LNCaP clone FGC (cell line): Measurements from ENCODE around the gene LMF2.
"Not testable (repeated sequence)": the region's sequence is repeated elsewhere in the genome, so short reads cannot be mapped to it uniquely, and the experiment has no call there.

Experiments
- DNase-seq: peaks from one replicate; pipeline ENCODE4 v3.0.0-alpha.2; 2011; ENCODE audit warnings: low read depth
- H3K4me3 ChIP-seq: 2 replicates; pipeline ENCODE4 v1.5.1; 2011; ENCODE audit warnings: mild to moderate bottlenecking, low read depth, low read length, control low read depth
- TF ChIP-seq, protein P1 (sequence below): IDR thresholded peaks from 2 replicates; pipeline ENCODE4 v1.5.1; 2012; ENCODE audit warnings: mild to moderate bottlenecking; ENCODE audit not compliant: control insufficient read depth, insufficient read depth; ENCODE audit errors: extremely low read depth

Gene LMF2

DNA sequence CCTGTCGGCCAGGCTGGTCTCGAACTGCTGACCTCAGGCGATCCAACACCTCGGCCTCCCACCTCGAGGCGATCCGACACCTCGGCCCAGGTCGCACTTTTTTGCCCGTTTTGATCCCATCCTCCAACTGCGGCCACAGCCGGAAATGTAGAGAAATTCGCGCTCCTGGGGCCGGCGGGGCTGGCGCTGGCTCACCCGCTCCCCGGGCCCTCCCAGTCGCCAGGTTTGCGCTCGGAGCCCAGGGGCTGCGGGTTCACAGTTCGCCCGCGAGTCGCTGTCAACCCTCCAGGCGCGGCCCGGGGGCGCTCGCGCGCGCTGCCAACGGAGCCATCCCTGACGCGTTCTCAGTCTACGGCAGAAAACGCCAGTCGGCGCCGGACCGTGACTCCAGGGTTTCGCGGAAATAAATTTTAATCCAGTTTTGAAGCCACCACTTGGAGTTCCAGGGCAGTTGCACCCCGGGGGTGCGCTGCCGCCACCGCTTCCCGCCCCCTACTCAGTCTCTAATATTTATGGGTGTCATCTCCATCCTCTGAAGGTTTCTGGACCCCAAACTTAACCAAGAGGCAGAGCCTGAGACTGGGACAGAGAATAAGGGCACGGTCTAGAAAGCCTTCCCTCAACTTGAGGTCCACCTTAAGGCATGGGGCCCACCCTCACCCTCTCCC, 36.7 kb upstream of the LMF2 start:
- TF ChIP-seq, protein P1, sequence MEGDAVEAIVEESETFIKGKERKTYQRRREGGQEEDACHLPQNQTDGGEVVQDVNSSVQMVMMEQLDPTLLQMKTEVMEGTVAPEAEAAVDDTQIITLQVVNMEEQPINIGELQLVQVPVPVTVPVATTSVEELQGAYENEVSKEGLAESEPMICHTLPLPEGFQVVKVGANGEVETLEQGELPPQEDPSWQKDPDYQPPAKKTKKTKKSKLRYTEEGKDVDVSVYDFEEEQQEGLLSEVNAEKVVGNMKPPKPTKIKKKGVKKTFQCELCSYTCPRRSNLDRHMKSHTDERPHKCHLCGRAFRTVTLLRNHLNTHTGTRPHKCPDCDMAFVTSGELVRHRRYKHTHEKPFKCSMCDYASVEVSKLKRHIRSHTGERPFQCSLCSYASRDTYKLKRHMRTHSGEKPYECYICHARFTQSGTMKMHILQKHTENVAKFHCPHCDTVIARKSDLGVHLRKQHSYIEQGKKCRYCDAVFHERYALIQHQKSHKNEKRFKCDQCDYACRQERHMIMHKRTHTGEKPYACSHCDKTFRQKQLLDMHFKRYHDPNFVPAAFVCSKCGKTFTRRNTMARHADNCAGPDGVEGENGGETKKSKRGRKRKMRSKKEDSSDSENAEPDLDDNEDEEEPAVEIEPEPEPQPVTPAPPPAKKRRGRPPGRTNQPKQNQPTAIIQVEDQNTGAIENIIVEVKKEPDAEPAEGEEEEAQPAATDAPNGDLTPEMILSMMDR = no peak
- no peak overlapping the region for H3K4me3 ChIP-seq
- DNase-seq = no peak

DNA sequence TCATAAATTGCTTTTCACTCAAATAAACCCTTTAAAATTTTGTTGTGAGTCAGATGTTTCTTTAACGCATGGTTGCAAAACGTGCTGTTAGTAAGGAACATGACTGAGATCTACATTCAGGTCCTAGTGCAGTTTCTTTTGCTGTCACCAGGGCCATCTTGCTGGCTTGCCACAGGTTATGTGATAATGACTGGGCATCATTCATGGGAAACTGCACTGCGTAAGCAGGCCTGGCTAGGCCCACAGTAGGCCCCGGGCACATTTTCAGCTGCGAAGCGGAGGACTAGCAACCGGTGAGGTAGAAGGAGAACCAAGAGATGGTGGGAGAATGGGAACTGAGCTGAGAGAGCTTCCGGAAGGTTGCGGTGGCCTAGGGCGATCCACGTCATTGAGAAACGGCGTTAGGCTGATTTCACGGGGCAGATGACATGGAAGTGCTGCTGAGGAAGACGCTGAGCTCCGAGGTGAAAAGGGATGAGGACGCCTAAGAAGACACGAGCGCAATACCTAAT, 35.0 kb upstream of the LMF2 start:
- no peak for DNase-seq
- no peak overlapping the region for H3K4me3 ChIP-seq
- TF ChIP-seq, protein P1 = no peak

DNA sequence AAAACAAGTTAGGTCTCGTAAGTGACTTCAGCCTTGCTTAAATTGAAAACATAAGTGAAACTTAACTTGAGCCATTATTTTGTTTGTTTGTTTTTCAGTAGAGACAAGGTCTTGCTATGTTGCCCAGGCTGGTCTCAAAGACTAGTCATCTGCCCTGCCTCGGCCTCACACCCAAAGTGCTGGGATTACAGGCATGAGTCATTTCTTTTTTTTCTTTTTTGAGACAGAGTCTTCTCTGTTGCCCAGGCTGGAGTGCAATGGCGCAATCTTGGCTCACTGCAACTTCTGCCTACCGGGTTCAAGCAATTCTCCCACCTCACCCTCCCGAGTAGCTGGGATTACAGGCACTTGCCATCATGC, 34.1 kb upstream of the LMF2 start:
- H3K4me3 ChIP-seq, DNase-seq: not testable (repeated sequence)

DNA sequence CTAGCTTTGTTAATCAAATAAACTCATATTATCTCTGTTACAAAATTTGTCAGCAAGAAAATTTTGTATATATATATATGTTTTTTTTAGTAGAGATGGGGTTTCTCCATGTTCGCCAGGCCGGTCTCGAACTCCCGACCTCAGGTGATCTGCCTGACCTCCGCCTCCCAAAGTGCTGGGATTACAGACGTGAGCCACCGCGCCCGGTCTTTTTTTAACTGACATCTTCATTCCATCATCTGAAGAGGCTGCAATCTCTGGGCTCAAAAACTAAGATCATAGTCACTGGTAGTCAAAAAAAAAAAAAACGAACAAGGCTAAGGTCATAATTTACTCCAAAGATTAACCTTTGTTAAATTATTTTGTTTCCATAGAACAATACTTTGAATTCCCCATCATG, 32.9 kb upstream of the LMF2 start:
- no peak for DNase-seq
- TF ChIP-seq, protein P1 = no peak
- H3K4me3 ChIP-seq = no peak overlapping the region

DNA sequence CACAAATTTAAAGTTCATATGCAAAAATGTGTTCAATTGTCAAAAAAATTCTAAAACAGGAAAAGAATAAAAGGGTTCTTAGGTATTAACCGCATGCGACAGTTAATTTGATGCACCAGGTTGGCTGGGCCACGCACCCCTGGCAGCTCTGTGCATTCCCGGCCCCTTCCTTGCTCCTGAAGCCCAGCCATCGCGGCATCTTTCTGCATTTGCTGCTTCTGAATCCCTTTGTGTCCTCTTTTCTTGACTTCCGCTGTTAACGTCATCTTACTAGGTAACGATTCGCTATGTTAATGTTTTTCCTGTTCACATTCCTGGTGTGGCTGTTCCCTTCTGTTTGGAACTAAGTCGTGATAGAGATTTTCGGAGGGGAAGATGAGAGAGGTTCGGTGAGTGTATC, 30.3 kb upstream of the LMF2 start:
- TF ChIP-seq, protein P1 = no peak
- H3K4me3 ChIP-seq = no peak overlapping the region
- no peak for DNase-seq

DNA sequence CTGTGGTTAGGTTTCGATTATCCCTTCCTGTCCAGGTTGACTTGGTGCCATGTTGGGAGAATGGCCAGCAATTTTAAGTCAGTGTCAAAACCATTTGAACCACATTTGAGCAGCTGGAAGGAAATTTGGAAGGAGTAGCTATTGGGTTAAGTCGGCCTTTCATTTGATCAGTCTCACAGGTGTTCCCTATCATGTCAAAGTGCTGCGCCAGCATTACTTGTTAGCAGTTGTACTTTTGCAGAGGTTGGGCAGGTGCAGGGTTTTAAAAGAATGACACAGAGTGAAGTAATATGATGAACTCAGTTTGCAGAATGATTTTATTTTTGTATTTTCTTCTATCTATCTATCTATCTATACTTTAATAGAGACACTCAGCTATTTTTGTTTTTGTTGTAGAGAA, 28.7 kb upstream of the LMF2 start:
- TF ChIP-seq, protein P1 = no peak
- H3K4me3 ChIP-seq = no peak overlapping the region
- no peak for DNase-seq

DNA sequence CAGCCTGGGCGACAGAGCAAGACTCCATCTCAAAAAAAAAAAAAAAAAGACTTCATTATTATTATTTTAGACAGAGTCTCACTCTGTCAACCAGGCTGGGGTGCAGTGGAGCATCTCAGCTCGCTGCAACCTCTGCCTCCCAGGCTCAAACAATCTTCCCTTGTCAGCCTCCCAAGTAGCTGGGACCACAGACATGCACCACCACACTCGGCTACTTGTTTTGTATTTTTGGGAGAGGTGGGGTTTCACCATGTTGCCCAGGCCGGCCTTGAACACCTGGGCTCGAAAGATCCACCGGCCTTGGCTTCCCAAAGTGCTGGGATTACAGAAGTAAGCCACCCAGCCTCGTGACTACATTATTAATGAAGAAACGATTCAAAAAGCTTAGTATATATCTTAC, 27.6 kb upstream of the LMF2 start:
- DNase-seq = no peak
- TF ChIP-seq, protein P1 = no peak
- no peak overlapping the region for H3K4me3 ChIP-seq

DNA sequence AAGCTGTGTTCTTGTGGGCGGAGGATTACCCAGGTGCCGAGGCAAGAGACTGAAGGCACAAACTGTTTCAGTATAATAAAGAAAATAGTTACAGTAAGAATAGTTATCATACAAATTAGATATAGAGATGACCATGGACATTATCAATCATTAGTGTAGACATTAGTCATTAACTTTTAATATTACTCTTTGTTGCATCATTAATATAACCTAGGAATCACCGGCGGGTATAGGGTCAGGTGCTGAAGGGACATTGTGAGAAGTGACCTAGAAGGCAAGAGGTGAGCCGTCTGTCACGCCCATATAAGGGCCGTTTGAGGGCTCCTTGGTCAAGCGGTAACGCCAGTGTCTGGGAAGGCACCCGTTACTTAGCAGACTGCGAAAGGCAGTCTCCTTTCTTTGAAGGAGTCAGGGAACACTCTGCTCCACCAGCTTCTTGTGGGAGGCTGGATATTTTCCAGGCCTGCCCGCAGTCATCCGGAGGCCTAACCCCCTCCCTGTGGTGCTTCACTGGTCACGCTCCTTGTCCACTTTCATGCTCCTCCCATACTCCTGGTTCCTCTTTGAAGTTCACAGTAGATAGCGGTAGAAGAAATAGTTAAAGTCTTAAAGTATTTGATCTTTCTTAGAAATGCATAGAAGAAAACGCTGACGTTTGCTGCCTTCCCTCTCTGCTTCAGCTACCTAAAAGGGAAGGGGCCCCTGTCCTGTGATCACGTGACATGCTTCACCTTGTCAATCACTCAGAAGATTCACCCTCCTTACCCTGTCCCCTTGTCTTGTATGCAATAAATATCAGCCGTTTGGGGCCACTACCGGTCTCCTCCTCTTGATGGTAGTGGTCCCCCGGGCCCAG, 26.6 kb upstream of the LMF2 start:
- H3K4me3 ChIP-seq, DNase-seq: not testable (repeated sequence)
